Glomerular endothelial cell (primary cell): ENCODE data around the gene DPYSL4. TPM values are rescaled to one million over a fixed set of nuclear protein-coding genes. Genes with fewer than 3 reads are reported as not detected.

Source experiments
- DNase-seq: peaks from one replicate; pipeline ENCODE4 v3.0.0-alpha.2; 2011; ENCODE audit warnings: low read depth, low spot score; ENCODE audit errors: extremely low read depth
- total RNA-seq: library from RNA; depleted of rRNA; stranded (reverse); fragments of >200 nt; gene quantifications from 2 replicates; pipeline ENCODE4 v1.2.3, GENCODE V29; 2015

The DPYSL4 gene
- total RNA-seq, 1 donor from 2014 or later, result 42.2 TPM

DNA sequence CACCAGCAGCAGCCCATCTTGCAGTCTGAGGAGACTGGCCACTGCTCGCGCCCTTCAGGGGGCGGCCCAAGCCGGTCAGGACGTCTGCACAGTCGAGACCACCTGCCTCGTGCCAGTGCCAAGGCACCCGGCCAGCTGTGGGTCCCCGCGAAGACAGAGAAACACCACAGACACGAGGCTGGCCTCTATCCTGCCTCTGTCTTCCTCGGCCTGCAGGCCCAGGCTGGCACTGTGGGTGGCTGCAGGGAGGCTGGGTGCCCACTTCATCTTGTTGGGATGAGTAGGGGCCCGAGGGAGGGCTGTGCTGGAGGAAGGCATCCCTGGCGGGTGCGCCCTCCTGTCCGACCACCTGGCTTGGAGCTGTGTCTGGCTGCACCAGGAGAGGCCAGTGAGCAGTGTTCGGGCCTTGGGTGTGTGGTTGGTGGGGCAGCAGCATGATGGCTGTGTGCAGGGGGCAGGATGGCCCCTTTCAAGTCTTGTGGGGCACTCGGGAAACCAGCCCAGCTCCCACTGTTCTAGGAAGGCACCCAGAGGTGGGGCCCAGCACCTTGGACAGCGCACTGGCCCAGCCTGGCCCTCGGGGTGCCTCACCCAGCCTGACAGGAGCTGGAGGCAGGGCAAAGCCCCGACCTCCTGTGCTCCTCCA is 7.3 kb downstream of the DPYSL4 start:
- no peak for DNase-seq

DNA sequence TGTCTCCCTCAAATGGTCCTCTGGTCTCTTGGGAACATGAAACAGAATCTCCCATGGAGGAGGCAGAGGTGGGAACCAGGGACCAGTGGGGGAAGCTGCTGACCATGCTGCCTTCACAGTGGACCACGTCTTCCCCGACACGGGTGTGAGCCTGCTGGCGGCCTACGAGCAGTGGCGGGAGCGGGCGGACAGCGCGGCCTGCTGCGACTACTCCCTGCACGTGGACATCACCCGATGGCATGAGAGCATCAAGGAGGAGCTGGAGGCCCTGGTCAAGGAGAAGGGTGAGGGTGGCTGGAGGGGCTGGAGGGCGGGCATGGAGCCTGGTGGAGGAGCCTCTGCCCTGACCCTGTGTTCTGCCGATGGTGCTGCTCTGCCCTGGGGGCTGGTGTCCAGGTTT is 8.0 kb downstream of the DPYSL4 start:
- DNase-seq, result no peak

DNA sequence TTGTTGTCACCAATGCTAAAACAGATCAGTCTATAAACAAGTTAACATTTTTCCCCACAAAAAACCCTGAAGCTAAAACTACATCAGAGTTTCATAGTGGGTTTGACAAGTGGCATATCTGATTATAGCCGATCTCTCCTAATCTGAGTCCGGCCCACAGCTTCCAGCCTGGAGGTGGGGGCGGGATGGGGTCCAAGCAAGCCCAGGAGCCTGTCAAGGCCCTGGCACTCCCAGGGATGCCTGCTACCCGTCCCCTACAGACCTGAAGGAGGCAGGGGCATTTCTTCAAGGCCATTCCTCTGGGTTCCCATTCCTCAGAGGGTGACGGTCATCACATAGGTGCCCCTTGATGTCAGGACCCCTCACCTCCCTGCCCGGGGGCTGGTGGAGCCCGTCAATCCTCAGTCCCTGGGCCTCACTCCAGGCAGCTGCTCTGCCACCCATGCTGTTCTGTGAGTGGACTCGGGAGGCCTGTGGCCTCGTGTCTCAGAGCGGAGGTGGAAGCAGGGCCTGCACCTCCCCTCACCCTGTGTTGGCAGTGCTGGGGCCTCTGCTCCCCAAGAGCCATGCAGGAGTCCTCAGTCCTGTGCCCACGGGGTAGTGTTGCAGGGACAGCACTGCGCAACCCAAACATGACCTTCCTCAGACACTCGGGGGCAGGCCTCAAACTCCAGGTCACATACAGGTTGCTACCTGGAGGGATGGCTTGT is 8.8 kb downstream of the DPYSL4 start:
- DNase-seq, result no peak

- DNase-seq, result no peak
Measured at GRCh38 chr10:132196178-132197113, 9.7 kb downstream of the DPYSL4 start.

DNA sequence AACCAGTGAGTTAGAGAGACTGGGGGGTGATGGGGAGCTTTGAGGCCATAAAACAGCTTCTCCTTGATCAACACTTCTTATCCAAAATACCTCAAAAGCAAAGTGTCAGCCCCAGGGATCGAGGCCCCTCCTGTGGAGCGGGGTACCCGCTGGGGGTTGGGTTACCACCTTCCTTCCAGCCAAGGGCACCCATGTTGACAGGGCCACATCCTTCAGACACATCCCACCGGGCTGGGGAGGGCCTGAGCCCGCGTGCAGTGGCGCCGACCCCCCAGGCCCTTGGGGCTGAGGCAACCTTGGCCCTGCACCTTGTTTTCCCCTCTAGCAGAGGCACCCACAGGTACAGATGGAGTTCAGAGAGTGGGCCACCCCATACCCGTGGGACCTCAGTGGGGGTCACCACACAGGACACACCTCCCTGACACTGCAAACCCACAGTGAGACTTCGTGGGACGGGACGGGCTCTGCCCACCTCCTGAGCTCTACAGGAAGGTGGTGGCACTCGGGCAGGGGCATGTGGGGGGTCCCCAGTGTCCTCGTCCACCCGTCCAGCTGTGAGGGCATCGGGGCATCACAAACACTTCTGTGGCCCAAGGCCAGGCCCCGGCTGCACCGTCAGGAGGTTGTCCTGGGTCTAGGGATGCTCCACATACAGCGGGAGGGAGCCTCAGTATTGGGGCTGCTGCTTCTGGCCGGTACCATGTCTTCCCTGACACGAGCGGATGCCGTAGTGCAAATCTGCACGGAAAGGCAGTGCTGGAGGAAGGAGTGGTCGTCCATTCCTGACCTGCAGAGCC is 10.7 kb downstream of the DPYSL4 start:
- no peak for DNase-seq

DNA sequence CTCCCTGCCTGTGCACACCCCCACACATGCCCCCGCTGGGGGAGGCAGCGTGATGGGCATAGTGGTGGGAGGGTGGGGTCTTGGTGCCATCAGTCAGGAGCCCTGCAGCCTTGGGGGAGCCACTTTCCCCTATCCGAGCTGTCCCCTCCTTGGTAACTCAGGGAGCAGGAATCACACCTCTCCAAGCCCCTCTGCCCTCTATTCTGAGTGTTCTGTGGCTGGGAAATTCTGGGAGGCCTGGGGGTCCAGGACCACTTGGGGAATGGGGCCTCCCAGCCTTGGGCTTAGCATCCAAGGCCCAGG is 11.3 kb downstream of the DPYSL4 start:
- no peak for DNase-seq

DNA sequence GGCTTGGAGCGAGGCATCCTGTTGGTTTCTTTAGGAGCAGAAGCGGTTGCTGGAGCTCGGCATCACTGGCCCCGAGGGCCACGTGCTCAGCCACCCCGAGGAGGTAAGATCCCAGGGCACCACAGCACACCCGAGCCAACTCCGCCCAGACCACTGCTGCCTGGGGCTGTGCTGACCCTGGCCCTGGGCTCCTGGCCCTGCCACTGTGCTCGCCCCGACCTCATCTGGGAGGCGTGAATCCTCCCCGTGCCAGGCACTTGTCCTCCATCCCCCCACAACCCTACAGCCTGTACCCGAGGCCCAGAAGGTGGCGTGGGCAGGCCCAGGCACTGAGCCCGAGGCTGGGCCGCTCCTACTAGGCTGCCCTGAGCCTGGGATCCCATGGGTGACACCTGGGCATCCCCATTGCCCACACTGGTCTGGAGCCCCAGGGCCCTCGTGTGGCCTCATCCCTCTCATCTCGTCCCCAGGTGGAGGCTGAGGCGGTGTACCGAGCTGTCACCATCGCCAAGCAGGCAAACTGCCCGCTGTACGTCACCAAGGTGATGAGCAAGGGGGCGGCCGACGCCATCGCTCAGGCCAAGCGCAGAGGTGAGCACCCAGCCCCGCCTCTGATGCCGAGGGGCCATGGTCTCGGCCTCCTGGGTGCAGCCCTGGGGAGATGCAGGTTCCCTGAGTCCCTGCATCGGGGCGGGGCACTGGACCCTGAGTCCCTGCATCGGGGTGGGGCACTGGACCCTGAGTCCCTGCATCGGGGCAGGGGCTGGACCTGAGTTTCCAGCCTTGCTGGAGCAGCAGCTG is 11.8 kb downstream of the DPYSL4 start:
- no peak for DNase-seq

- no peak for DNase-seq
Measured at GRCh38 chr10:132199268-132199853, 12.6 kb downstream of the DPYSL4 start.

DNA sequence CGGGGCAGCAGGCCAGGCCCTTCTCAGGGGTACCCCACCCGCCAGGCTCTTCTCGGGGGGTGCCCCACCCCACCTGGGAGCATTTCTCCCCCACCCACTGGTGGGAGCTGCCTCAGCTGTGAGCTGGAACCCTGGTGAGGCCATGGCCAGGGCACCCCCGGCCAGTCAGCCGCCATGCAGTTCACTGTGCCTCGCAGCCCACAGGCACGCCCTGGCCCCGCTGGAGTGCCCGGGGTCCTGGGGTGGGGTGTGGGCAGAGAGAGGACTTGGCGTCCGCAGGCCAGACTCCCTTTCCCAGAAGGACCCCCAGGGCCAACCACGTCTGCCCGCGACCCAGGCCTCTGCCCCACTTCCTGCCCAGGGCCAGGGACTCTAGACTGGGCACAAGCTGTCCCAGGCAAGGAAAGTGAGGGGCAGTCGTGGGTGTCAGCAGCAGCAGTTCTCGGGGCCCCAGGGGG is 13.1 kb downstream of the DPYSL4 start:
- no peak for DNase-seq

- DNase-seq, result no peak
Measured at GRCh38 chr10:132200344-132201110, 13.8 kb downstream of the DPYSL4 start.

- no peak for DNase-seq
Measured at GRCh38 chr10:132201111-132201969, 14.6 kb downstream of the DPYSL4 start.

DNA sequence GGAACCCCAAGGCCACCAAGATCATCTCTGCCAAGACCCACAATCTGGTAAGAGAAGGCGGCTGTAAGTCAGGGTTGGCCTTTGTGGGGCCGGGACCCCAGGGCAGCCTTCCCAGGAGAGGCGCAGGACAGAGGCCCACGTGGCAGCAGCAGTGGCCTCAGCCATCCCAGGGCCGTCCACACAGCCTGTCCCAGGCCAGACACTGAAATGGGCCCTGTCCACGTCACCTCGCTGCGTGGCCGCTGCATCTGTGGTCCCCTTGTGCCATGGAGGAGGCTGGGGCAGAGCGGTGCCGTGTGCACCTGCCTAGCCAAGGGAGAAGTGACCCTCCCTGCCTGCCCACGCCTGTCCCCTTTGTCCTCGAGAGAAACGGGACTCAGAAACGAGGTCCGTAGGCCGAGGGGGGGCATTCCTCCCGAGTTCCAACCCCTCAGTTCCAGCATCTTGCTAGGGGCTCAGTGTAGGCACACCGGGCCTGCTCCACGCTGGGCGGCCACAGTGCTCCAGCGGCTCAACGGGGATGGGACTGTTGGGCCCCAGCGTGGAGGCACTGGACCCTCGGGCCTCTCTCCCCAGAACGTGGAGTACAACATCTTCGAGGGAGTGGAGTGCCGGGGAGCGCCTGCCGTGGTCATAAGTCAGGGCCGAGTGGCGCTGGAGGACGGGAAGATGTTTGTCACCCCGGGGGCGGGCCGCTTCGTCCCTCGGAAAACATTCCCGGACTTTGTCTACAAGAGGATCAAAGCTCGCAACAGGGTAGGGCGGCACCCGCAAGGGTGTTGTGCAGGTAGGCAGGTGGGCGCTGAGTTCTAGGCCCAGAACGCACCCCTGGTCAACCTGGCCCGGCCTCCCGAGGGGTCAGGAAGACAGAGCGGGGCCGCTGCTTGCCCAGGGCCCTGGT is 15.6 kb downstream of the DPYSL4 start:
- DNase-seq, result no peak

DNA sequence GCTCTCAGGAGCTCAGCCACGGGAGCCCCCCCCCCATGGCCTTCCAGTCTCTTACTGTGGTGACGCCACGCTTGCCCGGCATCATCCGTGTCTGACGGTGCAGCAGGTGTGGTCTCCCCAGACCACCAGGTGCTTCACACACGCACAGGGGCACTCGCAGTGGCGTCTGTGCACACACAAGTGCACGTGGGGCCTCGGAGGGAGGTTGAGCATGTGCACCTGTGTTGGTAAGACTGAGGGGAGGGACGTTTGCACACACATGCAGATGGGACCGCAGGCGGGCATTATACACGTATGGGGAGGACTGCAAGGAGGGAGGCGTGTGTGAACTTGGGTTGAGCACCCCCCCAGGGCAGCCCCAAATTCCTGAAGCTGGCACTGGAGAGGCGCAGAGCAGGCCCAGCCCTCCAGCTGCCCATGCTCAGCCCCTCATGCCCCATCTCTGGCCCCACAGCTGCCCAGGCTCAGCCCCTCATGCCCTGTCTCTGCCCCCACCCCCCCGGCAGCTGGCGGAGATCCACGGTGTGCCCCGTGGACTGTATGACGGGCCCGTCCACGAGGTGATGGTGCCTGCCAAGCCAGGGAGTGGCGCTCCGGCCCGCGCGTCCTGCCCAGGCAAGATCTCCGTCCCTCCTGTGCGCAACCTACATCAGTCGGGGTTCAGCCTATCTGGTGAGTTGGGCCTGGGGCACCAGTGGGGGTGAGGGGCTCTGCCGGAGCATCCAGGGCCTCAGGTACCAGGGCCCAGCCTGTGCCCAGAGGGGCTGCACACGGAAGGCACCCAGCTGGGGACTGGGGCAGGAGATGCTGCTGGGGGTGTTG is 16.7 kb downstream of the DPYSL4 start:
- DNase-seq, result no peak

DNA sequence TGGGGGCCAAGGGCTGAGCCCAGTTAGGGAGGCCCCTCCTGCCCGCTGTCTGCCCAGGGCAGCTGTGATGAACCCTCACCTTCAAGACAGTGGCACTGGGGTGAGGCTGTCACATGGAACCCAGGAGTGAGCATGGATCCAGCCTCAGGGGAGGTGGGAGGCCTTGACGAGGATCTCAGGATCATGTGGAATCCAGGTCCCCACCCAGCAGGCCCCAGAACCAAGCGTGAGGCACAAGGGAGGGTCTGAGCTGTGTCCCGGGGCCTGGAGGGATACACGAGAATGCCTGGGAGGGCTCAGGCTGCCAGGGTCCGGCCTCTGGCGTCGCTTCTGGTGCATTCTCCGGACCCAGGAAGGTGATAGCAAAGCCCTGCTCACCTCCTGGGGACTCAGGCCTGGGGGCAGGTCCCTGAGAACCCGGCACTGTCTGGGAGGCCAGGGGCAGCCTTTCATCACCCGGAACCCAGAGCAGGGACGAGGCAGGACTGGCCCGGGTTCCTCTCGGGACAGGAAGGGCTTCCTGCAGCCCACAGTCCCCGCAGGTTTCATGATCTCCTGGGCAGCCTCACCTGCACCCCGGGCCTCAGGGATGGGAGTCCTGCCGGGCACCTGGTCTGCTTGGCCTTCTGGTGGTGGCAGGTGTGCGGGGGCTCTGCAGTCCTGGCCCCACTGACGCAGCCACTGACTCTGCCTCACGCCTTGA is 17.5 kb downstream of the DPYSL4 start:
- DNase-seq, result no peak

- no peak for DNase-seq
Measured at GRCh38 chr10:132204781-132205473, 18.2 kb downstream of the DPYSL4 start.
